GM19372 (cell line): Measurements from ENCODE around the gene NBPF3.

ENCODE experiments used
- ATAC-seq: cut with Tn5 transposase; IDR thresholded peaks from one replicate; pipeline ENCODE4 v1.9.1; 2021; ENCODE audit warnings: mild to moderate bottlenecking, low read depth, moderate library complexity; ENCODE audit not compliant: unreplicated experiment

Gene NBPF3

DNA sequence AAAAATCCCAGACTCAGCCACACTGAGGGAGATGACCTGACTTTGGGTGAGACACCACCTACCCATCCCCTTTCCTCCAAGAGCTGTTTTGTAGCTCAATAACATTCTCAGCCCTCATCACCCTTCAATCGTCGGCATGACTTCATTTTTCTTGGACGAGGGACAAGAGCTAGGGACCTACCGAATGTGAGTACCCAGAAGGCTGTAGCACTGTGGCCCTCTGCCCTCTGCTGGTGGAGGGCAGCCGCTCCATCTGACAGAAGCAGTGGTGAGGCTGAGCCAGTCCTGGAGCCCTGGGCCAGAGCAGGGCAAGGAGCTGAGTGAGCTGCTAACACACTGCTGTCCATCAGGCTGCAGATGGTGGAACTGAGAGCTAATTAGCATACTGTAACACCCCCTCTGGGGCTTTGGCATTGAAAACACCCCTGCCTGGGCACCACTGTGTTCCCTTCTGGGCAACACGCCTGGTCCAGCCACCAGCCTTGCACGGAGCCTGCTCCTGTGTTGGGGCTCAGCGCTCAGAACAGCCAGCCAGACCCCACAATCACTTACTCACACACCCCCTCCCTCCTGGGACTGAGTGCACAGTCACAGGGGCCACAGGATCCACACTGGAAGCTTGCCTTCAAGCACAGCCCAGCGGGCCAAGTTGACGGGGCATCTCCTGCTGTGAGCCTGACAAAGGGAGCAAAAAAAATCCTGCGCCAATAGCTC, 51.0 kb downstream of the NBPF3 start:
- no peak for ATAC-seq

DNA sequence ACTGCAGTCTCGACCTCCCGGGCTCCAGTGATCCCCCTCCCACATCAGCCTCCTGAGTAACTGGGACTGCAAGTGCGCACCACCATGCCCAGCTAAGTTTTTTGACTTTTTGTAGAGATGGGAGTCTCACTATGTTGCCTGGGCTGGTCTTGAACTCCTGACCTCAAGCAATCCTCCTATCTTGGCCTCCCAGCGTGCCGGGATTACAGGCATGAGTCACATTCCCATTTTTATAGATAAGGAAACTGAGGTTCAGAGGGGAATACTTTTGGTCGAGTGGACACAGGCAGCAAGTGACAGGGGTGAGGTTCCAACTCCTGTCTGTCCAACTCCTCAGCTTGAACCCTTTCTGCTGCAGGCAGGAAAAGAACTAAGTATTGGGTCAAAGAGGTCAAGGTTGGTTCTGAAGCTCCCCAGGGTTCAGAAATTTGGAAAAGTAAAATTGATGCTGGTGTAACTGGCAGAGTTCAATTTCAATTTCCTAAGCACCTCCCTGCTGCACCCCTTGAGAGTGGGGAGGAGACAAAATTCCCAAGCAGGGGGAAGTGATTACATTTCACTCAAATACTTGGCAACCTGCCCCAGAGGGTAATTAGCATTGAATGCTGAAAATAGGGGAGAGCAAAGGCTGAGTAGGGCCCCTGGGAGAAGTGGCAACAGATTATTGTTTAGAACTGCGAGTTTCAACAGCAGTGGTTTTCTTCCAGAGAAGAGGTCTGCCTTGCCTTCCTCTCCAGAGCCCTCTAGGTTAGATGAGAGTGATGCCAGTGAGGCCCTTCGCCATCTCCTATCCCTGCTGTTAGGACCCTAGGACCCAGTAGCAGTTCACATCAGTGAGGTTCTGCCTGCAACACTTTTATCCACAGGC, 51.8 kb downstream of the NBPF3 start:
- no peak for ATAC-seq

DNA sequence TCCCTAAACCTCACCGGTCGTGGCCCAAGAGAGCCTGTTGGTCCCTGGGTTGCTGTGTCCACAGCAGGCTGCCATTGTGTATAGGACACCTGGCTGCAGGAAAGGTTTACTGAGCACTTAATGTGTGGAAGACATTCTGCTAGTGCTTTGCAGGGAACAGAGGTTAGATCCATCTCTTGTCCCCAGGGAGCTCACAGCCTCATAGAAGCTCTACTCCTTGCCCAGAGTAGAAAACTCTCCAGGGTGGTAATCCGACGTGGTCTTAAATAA, 52.4 kb downstream of the NBPF3 start:
- ATAC-seq, result no peak

DNA sequence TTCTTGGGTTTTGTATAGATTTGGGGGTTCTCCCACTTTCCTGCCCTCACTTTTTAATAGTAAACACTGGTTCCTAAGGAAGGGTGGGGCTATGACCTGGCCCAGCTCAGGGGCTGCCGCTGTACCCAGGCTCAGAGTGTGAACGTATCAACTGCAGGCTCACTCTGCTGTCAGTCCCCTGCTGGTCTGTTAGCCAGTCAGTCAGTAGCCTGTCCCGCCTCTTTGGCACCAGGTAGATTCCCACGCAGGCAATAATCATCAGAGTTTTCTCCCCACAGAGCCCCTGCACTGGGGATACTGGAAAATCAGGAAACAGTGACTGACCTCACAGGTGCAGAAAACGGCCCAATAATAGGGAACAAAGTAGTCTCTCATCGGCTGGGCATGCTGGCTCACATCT, 54.3 kb downstream of the NBPF3 start:
- no peak for ATAC-seq

DNA sequence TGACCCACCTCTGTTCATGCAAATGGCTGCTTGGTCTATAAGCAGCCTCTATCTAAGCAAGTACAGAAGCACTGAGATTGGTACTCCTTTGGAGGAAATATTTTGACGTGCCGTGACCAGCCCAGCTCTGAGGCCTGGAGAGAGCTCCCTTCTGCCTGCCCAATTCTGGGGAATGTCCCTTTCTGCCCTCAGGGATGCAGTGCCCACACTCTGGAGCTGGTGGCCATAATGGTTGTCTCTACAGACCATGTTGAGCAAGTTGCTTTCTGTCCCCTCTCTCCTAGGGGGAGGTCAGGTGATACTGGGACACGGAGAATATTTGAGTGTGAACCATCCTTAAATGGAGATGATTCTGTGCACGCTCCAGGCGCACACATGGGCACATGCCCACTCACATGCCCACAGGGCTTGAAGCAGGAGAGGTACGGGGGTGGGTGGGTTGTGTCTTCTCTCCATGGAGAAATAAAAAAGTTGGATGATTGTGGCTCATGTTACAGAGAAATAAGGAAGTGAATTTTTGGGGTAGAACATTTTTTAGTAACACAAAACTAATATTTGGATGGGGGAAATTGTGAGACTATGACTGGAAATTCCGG, 55.4 kb downstream of the NBPF3 start:
- no peak for ATAC-seq

DNA sequence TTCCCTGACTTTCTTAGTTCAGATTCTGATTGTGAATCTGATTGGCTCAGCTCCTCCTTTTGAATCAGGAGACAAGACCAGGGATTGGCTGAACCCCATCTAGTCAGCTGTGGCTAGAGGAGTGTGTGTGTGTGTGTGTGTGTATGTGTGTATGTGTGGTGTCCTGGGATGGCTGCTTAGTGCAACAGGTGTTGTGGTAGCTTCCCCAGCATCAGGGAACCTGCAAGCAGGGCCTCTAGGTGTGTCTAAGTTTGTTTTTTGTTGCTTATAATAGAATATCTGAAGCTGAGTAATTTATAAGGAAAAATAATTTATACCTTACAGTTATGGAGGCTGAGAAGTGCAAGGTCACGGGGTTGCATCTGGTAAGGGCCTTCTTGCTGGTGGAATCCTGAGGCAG, 56.1 kb downstream of the NBPF3 start:
- ATAC-seq, result no peak

DNA sequence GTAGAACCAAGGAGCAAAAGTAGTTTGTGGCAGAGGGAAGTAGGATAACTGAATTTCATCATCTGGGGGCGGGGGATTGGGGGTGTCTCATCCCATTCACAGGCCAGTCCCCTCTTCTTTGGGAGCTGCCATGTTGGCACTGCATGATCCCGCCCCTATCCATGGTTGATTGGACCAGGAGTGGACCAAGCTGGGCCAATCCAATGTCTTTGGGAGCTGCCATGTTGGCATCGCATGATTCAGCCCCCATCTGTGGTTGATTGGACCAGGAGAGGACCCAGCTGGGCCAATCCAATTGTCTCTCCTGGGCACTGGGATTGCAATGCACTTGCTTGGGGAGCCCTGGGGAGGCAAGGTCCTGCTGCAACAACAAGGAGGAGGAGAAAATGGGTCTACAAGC, 56.9 kb downstream of the NBPF3 start:
- ATAC-seq, result no peak

DNA sequence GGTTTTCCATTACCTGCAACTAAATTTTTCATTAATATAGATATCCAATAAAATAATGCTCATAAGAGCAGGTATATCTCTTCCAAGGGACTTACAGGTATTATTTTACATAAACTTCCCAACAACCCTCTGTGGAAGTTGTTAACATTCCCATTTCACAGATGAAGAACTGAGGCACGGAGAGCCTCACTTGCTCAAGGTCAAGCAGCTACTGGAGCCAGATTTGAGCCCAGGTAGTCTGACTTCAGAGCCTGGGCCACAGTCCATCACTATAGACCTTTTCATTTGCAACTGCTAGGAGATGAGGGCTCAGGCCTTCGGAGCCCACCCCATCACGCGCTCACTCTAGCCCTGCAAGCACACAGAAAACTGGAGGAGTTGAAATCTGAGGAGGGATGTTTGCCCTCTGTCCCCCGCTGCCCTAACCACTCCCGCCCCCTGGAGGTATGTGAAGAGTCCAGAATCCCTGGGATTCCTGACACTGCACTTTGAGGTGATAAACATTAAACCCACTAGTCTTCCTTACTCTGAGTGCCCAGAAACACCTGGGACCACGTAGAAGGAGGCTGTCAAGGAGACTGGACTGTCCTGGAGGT, 57.6 kb downstream of the NBPF3 start:
- ATAC-seq, result no peak

DNA sequence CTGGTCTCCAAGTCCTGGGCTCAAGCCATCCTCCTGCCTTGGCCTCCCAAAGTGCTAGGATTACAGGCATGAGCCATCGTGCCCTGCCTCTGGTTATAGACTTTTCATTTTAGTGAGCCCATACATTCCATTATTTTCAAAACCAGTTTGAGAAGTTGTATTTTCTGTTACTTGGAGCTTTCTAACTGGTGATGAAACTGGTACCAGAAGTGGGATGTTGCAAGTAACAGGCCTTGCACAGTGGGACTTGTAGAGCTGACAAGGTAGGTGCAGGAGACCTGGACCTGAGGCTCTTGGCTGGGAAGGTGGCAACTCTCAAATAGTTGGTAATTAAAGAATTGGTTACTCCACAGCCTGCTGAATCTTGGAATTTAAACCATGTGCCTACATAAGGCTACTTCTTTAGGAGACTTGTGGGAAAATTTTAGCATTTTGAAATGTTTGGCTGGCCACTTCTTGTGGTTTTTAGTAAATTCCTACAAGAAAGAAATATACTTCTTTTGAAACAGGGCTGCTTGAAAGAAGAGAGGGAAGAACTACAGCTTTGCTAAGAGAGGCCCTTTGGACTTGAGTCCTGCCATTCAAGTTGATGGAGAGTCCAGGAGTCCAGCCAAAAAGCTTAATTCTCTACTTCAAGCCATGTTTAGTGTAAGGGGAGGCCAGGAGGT, 59.5 kb downstream of the NBPF3 start:
- ATAC-seq, result no peak

DNA sequence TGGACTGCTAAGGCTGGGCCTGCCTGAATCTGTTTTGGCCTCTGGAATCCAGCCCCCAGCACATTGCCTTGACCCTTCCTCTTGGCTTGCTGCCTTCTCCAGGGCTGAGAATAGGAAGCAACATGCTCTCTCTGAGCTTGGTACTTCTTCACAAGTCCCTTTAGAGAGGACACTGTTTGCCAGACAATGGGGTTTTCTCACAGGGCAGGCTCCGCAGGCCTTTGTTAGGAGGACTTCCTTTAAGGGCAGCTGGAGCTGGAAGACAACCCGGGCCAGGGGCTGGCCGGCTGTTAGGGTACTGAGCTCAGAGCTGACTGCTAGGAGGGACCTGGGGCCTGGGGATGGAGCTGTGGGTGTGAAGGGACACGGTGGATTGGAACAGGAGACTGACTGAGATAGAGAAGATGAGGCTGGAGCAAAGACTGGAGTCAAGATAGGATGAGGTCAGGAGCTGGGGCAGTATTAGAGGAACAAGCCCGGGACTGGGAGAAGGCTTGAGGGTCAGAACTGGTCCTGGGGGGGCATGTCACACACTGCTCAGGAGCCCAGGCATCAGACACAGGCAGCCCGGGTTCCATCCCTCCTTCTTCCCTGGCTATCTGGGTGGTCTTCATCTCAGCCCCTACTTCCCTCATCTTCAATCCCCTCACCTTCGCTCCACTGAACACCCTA, 63.9 kb downstream of the NBPF3 start:
- ATAC-seq, result no peak

DNA sequence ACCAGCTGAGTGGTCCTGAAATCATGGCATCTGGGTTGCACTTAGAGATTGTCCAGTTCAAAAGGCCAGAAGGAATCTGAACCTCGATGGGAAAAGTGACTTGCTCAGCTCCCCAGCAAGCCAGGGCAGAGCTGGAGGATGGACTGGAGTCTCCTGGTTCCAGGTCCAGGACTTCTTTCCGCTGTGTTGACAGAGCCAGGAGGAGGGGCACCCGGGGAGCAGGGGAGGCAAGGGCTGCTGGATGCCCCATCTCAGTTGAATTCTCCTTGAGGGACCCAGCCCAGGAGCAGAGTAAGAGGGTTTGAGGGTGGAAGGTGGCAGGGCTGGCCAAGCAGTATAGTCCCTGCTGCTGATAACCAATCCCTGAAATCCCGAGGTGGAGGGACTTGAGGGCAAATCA, 66.9 kb downstream of the NBPF3 start:
- ATAC-seq, result no peak

DNA sequence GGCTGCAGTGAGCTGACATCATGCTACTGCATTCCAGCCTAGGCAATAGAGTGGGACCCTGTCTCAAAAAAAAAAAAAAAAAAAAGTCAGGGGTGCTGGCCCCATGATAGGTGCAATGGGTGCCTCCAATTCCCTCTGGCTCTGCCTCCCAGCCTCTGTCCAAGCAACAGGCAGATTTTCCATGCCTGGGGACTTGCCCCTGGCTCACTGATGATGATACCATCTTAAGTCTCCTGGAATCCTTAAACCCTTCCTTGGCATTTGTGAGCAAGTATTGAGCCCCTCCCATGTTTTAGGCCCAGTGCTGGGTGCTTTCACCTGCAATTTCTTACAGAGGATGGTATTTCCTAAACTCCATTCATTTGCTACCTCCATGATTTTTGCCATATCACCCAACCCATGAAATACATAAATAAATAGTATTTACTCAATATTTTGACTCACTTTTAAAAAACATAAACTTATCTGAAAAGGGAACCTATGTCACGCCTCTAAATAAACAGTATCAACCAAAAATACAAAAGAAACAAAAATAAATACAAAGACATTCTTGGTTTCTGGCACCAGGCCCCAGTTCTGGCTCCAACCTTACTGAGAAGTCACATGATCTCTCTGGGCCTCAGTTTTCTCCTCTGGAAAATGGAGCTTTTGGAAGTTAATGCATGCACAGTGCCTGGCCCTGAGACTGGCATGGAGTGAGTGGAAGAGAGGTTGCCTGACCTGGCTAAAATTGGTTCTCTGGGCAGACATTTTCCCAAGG, 67.8 kb downstream of the NBPF3 start:
- no peak for ATAC-seq

DNA sequence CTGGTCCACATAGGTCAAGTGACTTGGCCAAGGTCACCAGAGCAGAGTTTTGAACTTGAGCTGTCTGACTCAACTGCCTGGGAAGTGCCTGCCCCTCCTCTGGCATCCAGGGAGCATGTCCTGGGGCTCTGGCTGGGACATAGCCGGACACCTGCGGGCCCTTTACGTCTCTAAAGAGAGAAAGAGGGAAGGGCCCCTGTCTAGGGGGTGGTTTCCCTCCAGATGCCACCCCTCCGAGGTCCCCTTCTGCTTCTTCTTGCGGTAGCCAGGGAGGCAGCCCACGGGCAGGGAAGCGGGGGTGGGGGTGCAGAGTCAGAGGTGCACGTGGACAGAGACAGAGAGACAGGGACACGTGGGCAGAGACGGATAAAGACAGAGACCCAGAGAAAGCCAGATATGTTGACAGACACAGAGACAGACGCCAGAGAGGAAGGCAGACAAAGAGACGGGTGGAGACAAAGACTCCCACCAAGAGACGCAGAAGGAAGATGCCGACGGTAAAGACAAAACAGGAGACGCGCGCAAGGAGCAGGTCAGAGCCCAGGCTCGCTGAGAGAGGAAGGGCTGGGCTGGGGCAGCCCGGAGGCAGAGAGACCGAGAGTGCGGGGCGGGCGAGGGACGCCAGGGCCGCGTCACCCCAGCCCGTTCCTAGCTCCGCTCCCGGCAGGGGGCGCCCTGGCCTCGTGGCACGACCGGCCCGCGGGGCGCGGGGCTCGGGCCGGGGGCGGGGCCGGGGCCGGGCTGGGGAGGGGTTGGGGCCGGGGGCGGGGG, 68.8 kb downstream of the NBPF3 start:
- ATAC-seq, result no peak

DNA sequence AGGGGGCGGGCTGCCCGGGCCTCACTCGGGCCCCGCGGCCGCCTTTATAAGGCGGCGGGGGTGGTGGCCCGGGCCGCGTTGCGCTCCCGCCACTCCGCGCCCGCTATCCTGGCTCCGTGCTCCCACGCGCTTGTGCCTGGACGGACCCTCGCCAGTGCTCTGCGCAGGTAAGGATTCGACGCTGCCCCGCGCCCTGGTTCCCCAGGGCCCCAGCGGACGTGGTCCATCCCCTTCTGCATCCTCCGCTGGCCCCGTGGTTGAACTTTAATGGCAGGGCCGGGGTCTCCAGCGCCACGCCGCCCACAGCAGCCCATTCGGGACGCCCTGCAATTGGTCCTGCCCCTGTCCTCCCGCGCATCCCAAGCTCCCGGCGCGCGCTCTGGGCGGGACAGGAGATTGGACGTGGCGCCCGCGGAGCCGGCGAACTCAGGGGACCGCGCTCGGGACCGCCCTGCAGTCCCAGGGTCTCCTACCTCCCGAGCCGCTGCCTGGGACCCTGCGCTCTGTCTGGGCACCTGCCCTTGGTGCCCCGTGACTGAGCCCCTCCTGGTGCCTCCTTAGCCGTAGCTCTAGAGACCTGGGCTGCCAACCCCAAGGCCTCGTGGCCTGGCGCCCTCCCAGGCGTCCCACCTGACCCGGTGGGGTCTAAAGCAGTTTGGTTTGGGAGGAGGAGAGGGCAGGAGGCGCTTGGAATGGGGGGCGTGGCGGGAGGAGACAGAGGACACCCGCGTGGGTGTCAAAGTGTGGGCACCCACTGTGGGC, 69.6 kb downstream of the NBPF3 start, which contains the start of gene ALPL:
TSS of gene ALPL (plus strand) at position 73 of the 762 bp plus-strand sequence. CDS start 44,659 bp downstream, outside the sequence.
- no peak for ATAC-seq

DNA sequence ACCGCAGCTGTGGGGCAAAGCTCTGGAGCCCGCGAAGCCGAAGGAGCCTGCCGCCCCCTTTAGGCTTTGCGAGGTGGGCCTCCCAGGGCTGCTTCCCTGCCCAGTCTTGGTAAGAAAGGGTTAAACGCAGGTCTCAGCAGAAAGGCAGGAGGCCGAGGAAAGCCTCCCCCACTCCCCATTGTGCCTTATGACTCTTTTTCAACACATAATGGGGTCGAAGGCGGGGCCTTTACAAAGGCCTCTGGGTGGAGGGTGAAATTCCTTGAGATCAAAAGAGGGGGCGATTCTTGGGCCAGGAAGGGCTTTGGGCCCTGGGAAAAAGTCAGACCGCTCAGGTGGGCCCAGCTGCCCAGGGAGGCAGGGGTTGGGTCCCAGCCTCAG, 70.2 kb downstream of the NBPF3 start:
- ATAC-seq, result no peak

DNA sequence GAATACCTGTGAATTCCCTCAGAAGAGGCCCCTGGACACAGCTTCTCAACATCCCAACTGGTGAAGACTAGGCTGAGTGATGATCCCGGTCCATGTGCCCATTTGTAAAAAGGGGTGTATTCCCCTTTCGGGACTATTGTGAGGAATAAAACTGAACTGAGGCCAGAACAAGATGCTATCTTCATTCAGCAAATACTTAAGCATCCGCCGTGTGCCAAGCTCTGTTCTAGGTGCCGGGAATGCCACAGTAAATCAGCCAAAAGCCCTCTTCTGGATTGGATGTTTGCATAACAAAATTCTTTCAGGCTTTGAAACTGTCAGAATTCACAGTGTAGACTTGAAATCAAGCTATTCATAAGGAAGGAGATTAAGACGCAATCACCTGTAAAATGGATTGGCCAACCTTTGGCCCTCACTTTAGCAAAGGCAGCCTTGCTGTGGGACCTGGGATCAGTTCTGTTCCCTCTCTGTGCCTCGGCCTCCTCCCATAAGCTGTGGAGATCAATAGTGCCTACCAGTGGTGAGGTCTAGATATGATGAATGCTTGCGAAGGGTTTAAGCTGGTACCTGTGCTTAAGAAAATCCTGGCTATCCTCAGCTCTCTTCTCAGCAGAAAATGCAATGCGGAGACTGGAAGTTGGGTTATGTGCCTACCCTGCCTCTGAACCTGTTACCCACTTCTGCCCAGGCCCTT, 71.1 kb downstream of the NBPF3 start:
- ATAC-seq, result no peak
